Measurements from ENCODE around the gene GTSF1L. TPM values are rescaled to one million over a fixed set of nuclear protein-coding genes. Genes with fewer than 3 reads are reported as not detected.
A peak's percentile ranks its signal among the peaks of the same experiment; 100 is the strongest.

The GTSF1L gene
- polyA plus RNA-seq, 3 donors from 2014 or later = not detected

DNA sequence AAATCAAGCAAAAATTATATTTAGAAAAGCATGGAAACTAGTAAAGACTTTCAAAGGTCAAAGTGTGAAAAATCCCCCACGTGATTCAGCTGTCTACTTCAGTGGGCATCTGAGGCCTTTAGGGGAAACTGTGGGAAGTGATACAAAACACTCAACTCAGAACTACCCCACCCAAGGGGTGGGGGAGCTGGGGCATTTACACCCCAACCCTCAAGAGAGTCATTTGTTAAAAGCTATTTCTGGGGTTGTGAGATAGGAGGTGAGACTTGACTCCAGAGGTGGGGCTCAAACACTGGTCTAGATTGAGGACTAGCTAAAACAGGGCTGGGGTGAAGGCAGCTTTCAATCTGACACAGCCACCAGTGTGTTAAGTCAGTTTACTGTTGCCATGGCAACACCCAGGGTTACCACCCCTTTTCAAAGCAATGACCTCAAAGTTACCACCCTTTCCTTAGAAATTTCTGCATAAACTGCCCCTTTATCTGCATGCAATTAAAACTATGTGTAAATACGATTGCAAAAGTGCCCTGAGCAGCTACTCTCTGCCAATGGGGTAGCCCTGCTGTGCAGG lies 9.9 kb upstream of the GTSF1L start:
- Mint-ChIP-seq H3K4me1 (peaks cover 4 to 10% of the 10 kb centered on the region in 2 donors), H3K9me3 (no peaks in the 10 kb centered on the region), H3K27ac (peak overlapping the region in 1 of 6 donors; percentile 24), H3K4me3 (peak overlapping the region in 1 of 5 donors; percentile 22), H3K36me3 (no peaks in the 10 kb centered on the region), H3K27me3 (ENCODE audit: low read depth in 3 of 3) (peaks cover 0 to 10% (median 2%) of the 10 kb centered on the region in 3 donors)
- peak; percentile 18 to 36 (median 33) for DNase-seq

GRCh38 chr20:43731927-43732326 lies 5.1 kb upstream of the GTSF1L start:
- Mint-ChIP-seq H3K4me3 (no peak overlapping the region), H3K27me3 (ENCODE audit: low read depth in 3 of 3) (peaks cover 0 to 11% (median 2%) of the 10 kb centered on the region in 3 donors), H3K4me1 (peaks cover 3 to 5% of the 10 kb centered on the region in 2 donors), H3K36me3 (no peaks in the 10 kb centered on the region), H3K9me3 (no peaks in the 10 kb centered on the region), H3K27ac (no peak overlapping the region)
- no peak for DNase-seq

DNA sequence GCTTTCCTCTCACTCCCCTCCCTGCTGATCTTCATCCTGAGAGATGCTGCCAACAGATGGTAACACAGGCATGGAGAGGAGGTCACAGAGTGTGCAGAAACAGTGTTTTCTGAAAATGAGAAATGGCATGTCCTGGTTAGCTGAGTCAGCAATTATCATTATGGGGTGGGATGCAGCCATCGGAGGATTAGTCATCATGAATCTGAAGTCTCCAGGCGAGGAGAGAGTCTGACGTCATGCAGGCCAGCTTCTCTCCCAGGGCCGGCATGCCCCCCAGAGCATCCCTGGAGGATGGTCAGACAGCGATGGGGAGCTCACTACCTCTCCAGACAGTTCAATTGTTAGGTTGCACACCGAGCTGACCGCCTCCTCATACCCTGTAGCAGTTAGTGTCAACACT lies 4.7 kb upstream of the GTSF1L start:
- H3K27me3 Mint-ChIP-seq (ENCODE audit: low read depth in 3 of 3) = peaks cover 0 to 11% (median 2%) of the 10 kb centered on the region in 3 donors
- H3K27ac Mint-ChIP-seq = no peak overlapping the region
- DNase-seq = no peak
- H3K36me3 Mint-ChIP-seq = no peaks in the 10 kb centered on the region
- peaks cover under 1 to 3% of the 10 kb centered on the region in 2 donors for H3K4me1 Mint-ChIP-seq
- H3K9me3 Mint-ChIP-seq = no peaks in the 10 kb centered on the region
- no peak overlapping the region for H3K4me3 Mint-ChIP-seq

- H3K27ac Mint-ChIP-seq = no peak overlapping the region
- H3K4me3 Mint-ChIP-seq = no peak overlapping the region
- H3K36me3 Mint-ChIP-seq = no peaks in the 10 kb centered on the region
- H3K9me3 Mint-ChIP-seq = no peaks in the 10 kb centered on the region
- H3K4me1 Mint-ChIP-seq = peaks cover 0 to 3% of the 10 kb centered on the region in 2 donors
- peaks cover 0 to 7% (median 0%) of the 10 kb centered on the region in 3 donors for H3K27me3 Mint-ChIP-seq (ENCODE audit: low read depth in 3 of 3)
- DNase-seq = no peak
Measured at GRCh38 chr20:43728686-43729255, 2.0 kb upstream of the GTSF1L start.

- no peak overlapping the region for H3K4me3 Mint-ChIP-seq
- no peaks in the 10 kb centered on the region for H3K36me3 Mint-ChIP-seq
- no peaks in the 10 kb centered on the region for H3K9me3 Mint-ChIP-seq
- no peak overlapping the region for H3K27ac Mint-ChIP-seq
- peaks cover 0 to 3% of the 10 kb centered on the region in 2 donors for H3K4me1 Mint-ChIP-seq
- DNase-seq = no peak
- peaks cover 0 to 5% (median 0%) of the 10 kb centered on the region in 3 donors for H3K27me3 Mint-ChIP-seq (ENCODE audit: low read depth in 3 of 3)
Measured at GRCh38 chr20:43727980-43728590, 1.3 kb upstream of the GTSF1L start.

DNA sequence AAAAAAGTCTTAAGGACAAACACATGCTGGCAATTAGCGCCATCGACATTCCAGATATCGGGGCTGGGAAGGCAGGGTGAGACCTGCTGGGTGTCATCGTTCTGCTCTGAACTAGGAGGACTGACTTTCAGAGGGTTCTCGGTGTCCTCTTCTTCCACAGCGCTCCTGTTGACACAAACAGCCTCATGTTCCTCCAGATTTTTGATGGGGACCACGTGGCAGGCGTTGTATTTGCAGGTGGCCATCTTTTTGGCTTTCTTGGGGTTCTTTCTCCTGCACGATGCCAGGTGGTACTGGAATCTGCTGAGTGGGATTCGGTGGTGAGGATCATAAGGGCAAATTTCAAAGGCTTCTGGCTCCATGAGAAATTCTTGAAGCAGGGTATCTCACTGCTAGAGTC lies 469 bp downstream of the GTSF1L start:
- Mint-ChIP-seq H3K27ac (no peak overlapping the region), H3K4me1 (peaks cover 0 to 3% of the 10 kb centered on the region in 2 donors), H3K9me3 (no peaks in the 10 kb centered on the region), H3K27me3 (ENCODE audit: low read depth in 3 of 3) (peaks cover 0 to 4% (median 0%) of the 10 kb centered on the region in 3 donors), H3K36me3 (no peaks in the 10 kb centered on the region), H3K4me3 (no peak overlapping the region)
- no peak for DNase-seq

DNA sequence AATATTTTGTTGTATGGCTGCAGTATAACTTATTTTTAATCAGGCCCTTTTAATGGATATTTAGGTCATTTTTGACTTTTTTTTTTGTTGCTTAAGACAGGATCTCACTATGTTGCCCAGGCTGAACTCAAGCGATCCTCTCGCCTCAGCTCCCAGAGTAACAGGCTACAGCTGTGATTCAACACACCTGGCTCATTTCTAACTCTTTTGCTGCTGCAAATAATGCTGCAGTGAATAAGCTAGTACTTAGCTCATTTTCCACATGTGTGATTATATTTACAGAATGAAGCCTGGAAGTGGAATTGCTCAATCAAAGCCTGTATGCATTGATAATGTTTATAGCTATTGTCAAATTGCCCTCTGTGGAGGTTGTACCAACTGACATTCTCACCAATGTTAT lies 1.1 kb downstream of the GTSF1L start:
- Mint-ChIP-seq H3K9me3 (no peaks in the 10 kb centered on the region), H3K4me1 (peaks cover 0 to 3% of the 10 kb centered on the region in 2 donors), H3K27ac (no peak overlapping the region), H3K36me3 (no peaks in the 10 kb centered on the region), H3K4me3 (no peak overlapping the region), H3K27me3 (ENCODE audit: low read depth in 3 of 3) (peaks cover 0 to 4% (median 0%) of the 10 kb centered on the region in 3 donors)
- no peak for DNase-seq

DNA sequence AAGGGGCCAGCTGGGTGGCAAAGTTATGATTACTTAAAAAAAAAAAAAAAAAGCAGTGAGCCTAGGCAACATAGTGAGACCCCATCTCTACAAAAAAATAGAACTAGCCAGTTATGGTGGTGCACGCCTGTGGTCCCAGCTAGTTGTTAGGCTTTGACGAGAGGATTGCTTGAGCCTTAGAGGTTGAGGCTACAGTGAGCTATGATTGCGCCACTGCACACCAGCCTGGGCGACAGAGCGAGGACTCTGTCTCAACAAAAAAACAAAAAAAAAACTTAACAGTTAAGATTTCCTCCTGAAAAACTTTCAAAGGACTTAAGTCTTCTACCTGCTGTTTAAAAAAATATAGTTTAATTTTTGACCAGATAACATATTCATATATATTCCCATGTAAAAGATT lies 2.4 kb downstream of the GTSF1L start:
- no peaks in the 10 kb centered on the region for H3K9me3 Mint-ChIP-seq
- no peak overlapping the region for H3K27ac Mint-ChIP-seq
- H3K27me3 Mint-ChIP-seq (ENCODE audit: low read depth in 3 of 3) = peaks cover 0 to 2% (median 0%) of the 10 kb centered on the region in 3 donors
- DNase-seq = no peak
- no peak overlapping the region for H3K4me3 Mint-ChIP-seq
- H3K36me3 Mint-ChIP-seq = no peaks in the 10 kb centered on the region
- peaks cover 0 to 3% of the 10 kb centered on the region in 2 donors for H3K4me1 Mint-ChIP-seq

GRCh38 chr20:43723735-43724134 lies 3.1 kb downstream of the GTSF1L start:
- Mint-ChIP-seq H3K4me1 (peaks cover 0 to 1% of the 10 kb centered on the region in 2 donors), H3K27ac (no peak overlapping the region), H3K27me3 (ENCODE audit: low read depth in 3 of 3) (no peaks in the 10 kb centered on the region), H3K9me3 (no peaks in the 10 kb centered on the region), H3K36me3 (no peaks in the 10 kb centered on the region), H3K4me3 (no peak overlapping the region)
- no peak for DNase-seq

GRCh38 chr20:43723186-43723585 lies 3.6 kb downstream of the GTSF1L start:
- no peak overlapping the region for H3K4me3 Mint-ChIP-seq
- no peaks in the 10 kb centered on the region for H3K9me3 Mint-ChIP-seq
- no peaks in the 10 kb centered on the region for H3K27me3 Mint-ChIP-seq (ENCODE audit: low read depth in 3 of 3)
- no peak for DNase-seq
- H3K4me1 Mint-ChIP-seq = peaks cover 0 to under 1% of the 10 kb centered on the region in 2 donors
- no peaks in the 10 kb centered on the region for H3K36me3 Mint-ChIP-seq
- no peak overlapping the region for H3K27ac Mint-ChIP-seq

- no peak overlapping the region for H3K4me3 Mint-ChIP-seq
- no peaks in the 10 kb centered on the region for H3K36me3 Mint-ChIP-seq
- H3K27me3 Mint-ChIP-seq (ENCODE audit: low read depth in 3 of 3) = no peaks in the 10 kb centered on the region
- H3K9me3 Mint-ChIP-seq = no peaks in the 10 kb centered on the region
- H3K4me1 Mint-ChIP-seq = no peaks in the 10 kb centered on the region
- no peak for DNase-seq
- H3K27ac Mint-ChIP-seq = no peak overlapping the region
Measured at GRCh38 chr20:43722153-43722505, 4.7 kb downstream of the GTSF1L start.

GRCh38 chr20:43721429-43722152 lies 5.2 kb downstream of the GTSF1L start:
- Mint-ChIP-seq H3K27ac (no peak overlapping the region), H3K9me3 (no peaks in the 10 kb centered on the region), H3K4me1 (no peaks in the 10 kb centered on the region), H3K36me3 (no peaks in the 10 kb centered on the region), H3K4me3 (no peak overlapping the region), H3K27me3 (ENCODE audit: low read depth in 3 of 3) (peaks cover 0 to 1% (median 0%) of the 10 kb centered on the region in 3 donors)
- DNase-seq = no peak

DNA sequence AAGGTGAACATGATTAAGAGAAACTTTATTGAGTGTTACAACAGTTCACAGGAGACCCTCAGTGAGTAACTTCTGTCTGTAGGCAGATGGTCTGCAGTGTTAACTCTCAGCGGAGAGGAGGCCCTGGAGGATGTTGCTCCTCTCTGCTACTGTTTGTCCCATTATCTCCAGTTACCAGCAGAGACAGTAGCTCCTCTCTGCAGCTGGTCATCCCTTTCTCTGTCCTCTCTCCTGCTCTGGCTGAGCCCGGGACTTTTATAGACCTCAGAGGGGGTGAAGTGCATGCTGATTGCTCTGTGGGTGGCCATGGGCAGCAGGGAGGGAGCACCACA lies 5.7 kb downstream of the GTSF1L start:
- no peaks in the 10 kb centered on the region for H3K4me1 Mint-ChIP-seq

DNA sequence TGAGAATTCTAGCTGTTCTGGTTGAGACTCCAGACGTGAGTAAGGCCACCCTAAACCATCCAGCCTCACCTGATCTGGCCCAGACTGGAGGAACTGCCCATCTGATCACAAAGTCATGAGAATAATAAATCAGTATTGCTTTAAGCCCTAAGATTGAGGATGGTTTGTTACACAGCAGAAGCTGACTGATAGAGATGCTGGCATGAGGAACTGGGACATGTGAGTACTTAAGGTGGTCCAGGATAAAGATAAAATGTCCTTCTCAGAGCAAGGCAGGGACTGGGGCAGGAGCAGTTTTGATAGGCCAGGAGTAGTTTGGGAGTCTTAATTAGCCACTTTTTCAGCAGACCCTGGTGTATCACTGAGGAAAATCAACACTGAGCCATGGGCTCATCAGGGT lies 6.8 kb downstream of the GTSF1L start:
- H3K27ac Mint-ChIP-seq = no peak overlapping the region
- no peak for DNase-seq
- H3K4me3 Mint-ChIP-seq = no peak overlapping the region
- H3K9me3 Mint-ChIP-seq = no peaks in the 10 kb centered on the region
- no peaks in the 10 kb centered on the region for H3K36me3 Mint-ChIP-seq
- peaks cover 0 to 1% (median under 1%) of the 10 kb centered on the region in 3 donors for H3K27me3 Mint-ChIP-seq (ENCODE audit: low read depth in 3 of 3)
- no peaks in the 10 kb centered on the region for H3K4me1 Mint-ChIP-seq

More for the DNA sequence above, 5.7 kb downstream of the GTSF1L start:
- H3K27ac Mint-ChIP-seq = no peak overlapping the region
- peaks cover 0 to 1% (median 0%) of the 10 kb centered on the region in 3 donors for H3K27me3 Mint-ChIP-seq (ENCODE audit: low read depth in 3 of 3)
- H3K36me3 Mint-ChIP-seq = no peaks in the 10 kb centered on the region
- H3K9me3 Mint-ChIP-seq = no peaks in the 10 kb centered on the region
- no peak overlapping the region for H3K4me3 Mint-ChIP-seq
- DNase-seq = no peak

Data from immature natural killer cell (primary cell).